Renal pelvis (tissue), 4 donors: ENCODE measurements around the gene RAD50. TPM values are rescaled to one million over a fixed set of nuclear protein-coding genes. Genes with fewer than 3 reads are reported as not detected.

ENCODE experiments used
- DNase-seq: peaks from one replicate; pipeline ENCODE4 v3.0.0-alpha.2; 2013
- polyA plus RNA-seq, 3 donors: library from polyadenylated mRNA; unstranded; fragments of 120-200 nt; gene quantifications; one replicate each; pipeline ENCODE4 v1.2.1, GENCODE V29; 2013; ENCODE audit not compliant: insufficient read length in 3 of 3

Gene RAD50
- polyA plus RNA-seq, 3 donors, result 49.1 to 55.4 (median 49.9) TPM

- DNase-seq, result no peak
These were observed 103.1 kb downstream of the RAD50 start for GRCh38 chr5:132659598-132660493.

GRCh38 chr5:132661231-132662003, 104.6 kb downstream of the RAD50 start:
- no peak for DNase-seq

GRCh38 chr5:132662004-132662401, 105.2 kb downstream of the RAD50 start:
- no peak for DNase-seq

- no peak for DNase-seq
These were observed 106.4 kb downstream of the RAD50 start for GRCh38 chr5:132662925-132663770.

- DNase-seq, result no peak
These were observed 107.3 kb downstream of the RAD50 start for GRCh38 chr5:132663771-132664695.

GRCh38 chr5:132664696-132665209, 108.0 kb downstream of the RAD50 start:
- DNase-seq, result no peak

GRCh38 chr5:132665574-132666080, 108.8 kb downstream of the RAD50 start:
- DNase-seq, result no peak

- no peak for DNase-seq
These were observed 109.7 kb downstream of the RAD50 start for GRCh38 chr5:132666310-132667123.

- no peak for DNase-seq
These were observed 110.5 kb downstream of the RAD50 start for GRCh38 chr5:132667309-132667708.

- no peak for DNase-seq
These were observed 111.3 kb downstream of the RAD50 start for GRCh38 chr5:132667761-132668705.

- no peak for DNase-seq
These were observed 112.1 kb downstream of the RAD50 start for GRCh38 chr5:132668706-132669454.

- no peak for DNase-seq
These were observed 112.7 kb downstream of the RAD50 start for GRCh38 chr5:132669455-132669820.

GRCh38 chr5:132669966-132670882, 113.4 kb downstream of the RAD50 start:
- no peak for DNase-seq

GRCh38 chr5:132671000-132671399, 114.2 kb downstream of the RAD50 start:
- DNase-seq, result no peak

GRCh38 chr5:132673488-132673887, 116.7 kb downstream of the RAD50 start:
- DNase-seq, result no peak

GRCh38 chr5:132673939-132674630, 117.3 kb downstream of the RAD50 start, which contains the start of gene IL4:
IL4 (plus strand) TSS chr5:132673989; CDS start chr5:132674051, 62 bp downstream.
- DNase-seq, result no peak
